ENCODE results near the gene NAV2. TPM values are rescaled to one million over a fixed set of nuclear protein-coding genes. Genes with fewer than 3 reads are reported as not detected.

Gene NAV2
- total and polyA plus RNA-seq, 2 experiments from 2014 or later = 26.0 to 45.0 TPM

DNA sequence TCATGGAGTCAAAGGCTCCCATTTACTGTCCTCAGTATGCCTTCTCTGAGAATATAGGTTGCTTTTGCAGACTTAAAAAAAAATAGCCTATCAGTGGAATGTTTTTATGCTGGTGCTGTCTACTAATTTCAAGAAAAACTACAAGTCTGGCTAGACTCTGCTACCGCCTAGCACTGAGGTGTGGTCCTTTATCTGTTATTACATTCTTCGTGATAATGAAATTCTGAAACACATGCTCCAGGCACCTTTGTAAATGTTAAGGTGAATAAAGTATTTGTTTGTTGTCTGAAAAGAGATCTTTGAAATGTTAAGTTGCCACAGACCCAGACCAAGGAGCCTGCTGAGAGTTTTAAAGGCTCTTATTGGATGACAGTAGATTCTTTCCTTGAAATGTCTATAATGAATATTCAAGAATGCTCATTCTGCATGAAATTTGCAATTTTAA, 352.3 kb downstream of the NAV2 start (continued):
- TF ChIP-seq CREB1 (CRISPR knock-in tag; IDR thresholded peaks at IDR 0.05; ENCODE audit: low read depth) = no peak
- TF ChIP-seq, protein P1, sequence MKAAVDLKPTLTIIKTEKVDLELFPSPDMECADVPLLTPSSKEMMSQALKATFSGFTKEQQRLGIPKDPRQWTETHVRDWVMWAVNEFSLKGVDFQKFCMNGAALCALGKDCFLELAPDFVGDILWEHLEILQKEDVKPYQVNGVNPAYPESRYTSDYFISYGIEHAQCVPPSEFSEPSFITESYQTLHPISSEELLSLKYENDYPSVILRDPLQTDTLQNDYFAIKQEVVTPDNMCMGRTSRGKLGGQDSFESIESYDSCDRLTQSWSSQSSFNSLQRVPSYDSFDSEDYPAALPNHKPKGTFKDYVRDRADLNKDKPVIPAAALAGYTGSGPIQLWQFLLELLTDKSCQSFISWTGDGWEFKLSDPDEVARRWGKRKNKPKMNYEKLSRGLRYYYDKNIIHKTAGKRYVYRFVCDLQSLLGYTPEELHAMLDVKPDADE (IDR thresholded peaks at IDR 0.05) = no peak

- ATAC-seq = peak; percentile 63
- peak overlapping the region; percentile 6; the same call in 1 of the 2 replicates for H3K4me2 ChIP-seq
- H2AFZ ChIP-seq = no peak overlapping the region
- H3K4me3 ChIP-seq = no peak overlapping the region
- no peak overlapping the region; the same call in 1 of the 2 replicates for H3K27ac ChIP-seq (ENCODE audit: low read depth)
- H3F3A ChIP-seq (replicated peaks; ENCODE audit: low read depth) = no peaks in the 10 kb centered on the region
- Mint-ChIP-seq H3K36me3 (ENCODE audit: low read depth) (peaks cover 78% of the 10 kb centered on the region), H3K27me3 (ENCODE audit: insufficient read depth, low read depth, poor library complexity) (no peaks in the 10 kb centered on the region), H3K4me3 (peak overlapping the region; percentile 50; the same call in 1 of the 3 replicates), H3K4me1 (peaks cover 41% of the 10 kb centered on the region), H3K27ac (peak overlapping the region; percentile 84), H3K9me3 (no peaks in the 10 kb centered on the region; the same call in 2 of the 3 replicates)
- H3K4me1 ChIP-seq (ENCODE audit: insufficient read depth) = peaks cover 26% of the 10 kb centered on the region
- no peak for DNase-seq (ENCODE audit: low spot score)
- H4K20me1 ChIP-seq (replicated peaks; ENCODE audit: insufficient read depth) = no peaks in the 10 kb centered on the region
- no peaks in the 10 kb centered on the region for H3K27me3 ChIP-seq (ENCODE audit: insufficient read depth)
- H3K36me3 ChIP-seq (ENCODE audit: insufficient read depth) = peaks cover 11% of the 10 kb centered on the region
- H3K79me2 ChIP-seq (replicated peaks; ENCODE audit: insufficient read depth) = no peaks in the 10 kb centered on the region; the same call in 1 of the 2 replicates
- H3K9me2 ChIP-seq (ENCODE audit: insufficient read depth) = no peaks in the 10 kb centered on the region
- TF ChIP-seq, protein P2, sequence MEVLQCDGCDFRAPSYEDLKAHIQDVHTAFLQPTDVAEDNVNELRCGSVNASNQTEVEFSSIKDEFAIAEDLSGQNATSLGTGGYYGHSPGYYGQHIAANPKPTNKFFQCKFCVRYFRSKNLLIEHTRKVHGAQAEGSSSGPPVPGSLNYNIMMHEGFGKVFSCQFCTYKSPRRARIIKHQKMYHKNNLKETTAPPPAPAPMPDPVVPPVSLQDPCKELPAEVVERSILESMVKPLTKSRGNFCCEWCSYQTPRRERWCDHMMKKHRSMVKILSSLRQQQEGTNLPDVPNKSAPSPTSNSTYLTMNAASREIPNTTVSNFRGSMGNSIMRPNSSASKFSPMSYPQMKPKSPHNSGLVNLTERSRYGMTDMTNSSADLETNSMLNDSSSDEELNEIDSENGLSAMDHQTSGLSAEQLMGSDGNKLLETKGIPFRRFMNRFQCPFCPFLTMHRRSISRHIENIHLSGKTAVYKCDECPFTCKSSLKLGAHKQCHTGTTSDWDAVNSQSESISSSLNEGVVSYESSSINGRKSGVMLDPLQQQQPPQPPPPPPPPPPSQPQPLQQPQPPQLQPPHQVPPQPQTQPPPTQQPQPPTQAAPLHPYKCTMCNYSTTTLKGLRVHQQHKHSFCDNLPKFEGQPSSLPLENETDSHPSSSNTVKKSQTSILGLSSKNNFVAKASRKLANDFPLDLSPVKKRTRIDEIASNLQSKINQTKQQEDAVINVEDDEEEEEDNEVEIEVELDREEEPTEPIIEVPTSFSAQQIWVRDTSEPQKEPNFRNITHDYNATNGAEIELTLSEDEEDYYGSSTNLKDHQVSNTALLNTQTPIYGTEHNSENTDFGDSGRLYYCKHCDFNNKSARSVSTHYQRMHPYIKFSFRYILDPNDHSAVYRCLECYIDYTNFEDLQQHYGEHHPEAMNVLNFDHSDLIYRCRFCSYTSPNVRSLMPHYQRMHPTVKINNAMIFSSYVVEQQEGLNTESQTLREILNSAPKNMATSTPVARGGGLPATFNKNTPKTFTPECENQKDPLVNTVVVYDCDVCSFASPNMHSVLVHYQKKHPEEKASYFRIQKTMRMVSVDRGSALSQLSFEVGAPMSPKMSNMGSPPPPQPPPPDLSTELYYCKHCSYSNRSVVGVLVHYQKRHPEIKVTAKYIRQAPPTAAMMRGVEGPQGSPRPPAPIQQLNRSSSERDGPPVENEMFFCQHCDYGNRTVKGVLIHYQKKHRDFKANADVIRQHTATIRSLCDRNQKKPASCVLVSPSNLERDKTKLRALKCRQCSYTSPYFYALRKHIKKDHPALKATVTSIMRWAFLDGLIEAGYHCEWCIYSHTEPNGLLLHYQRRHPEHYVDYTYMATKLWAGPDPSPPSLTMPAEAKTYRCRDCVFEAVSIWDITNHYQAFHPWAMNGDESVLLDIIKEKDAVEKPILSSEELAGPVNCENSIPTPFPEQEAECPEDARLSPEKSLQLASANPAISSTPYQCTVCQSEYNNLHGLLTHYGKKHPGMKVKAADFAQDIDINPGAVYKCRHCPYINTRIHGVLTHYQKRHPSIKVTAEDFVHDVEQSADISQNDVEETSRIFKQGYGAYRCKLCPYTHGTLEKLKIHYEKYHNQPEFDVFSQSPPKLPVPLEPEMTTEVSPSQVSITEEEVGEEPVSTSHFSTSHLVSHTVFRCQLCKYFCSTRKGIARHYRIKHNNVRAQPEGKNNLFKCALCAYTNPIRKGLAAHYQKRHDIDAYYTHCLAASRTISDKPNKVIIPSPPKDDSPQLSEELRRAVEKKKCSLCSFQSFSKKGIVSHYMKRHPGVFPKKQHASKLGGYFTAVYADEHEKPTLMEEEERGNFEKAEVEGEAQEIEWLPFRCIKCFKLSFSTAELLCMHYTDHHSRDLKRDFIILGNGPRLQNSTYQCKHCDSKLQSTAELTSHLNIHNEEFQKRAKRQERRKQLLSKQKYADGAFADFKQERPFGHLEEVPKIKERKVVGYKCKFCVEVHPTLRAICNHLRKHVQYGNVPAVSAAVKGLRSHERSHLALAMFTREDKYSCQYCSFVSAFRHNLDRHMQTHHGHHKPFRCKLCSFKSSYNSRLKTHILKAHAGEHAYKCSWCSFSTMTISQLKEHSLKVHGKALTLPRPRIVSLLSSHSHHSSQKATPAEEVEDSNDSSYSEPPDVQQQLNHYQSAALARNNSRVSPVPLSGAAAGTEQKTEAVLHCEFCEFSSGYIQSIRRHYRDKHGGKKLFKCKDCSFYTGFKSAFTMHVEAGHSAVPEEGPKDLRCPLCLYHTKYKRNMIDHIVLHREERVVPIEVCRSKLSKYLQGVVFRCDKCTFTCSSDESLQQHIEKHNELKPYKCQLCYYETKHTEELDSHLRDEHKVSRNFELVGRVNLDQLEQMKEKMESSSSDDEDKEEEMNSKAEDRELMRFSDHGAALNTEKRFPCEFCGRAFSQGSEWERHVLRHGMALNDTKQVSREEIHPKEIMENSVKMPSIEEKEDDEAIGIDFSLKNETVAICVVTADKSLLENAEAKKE (CRISPR knock-in tag; IDR thresholded peaks at IDR 0.05) = peak; percentile 77; the same call in 1 of the 2 replicates
- no peak for TF ChIP-seq CREB1 (CRISPR knock-in tag; IDR thresholded peaks at IDR 0.05; ENCODE audit: low read depth)
These were observed 352.8 kb downstream of the NAV2 start for GRCh38 chr11:20065406-20065805.

All from GM23338 (cell line).